OCI-LY1 (cell line): ENCODE data around the gene LGR5.

Experiments
- EZH2 ChIP-seq: fragments of 200-600 bp; sonication (generic), shearing (Covaris generic); IDR thresholded peaks from 2 replicates; pipeline ENCODE4 v1.8.0; 2017; ENCODE audit warnings: borderline replicate concordance, mixed run types, mild to moderate bottlenecking, antibody characterized with exemption, low read length, moderate library complexity, mixed read lengths
- TF ChIP-seq, protein P1 (sequence below): fragments of 200-600 bp; sonication (generic), shearing (Covaris generic); IDR thresholded peaks from 2 replicates; pipeline ENCODE4 v1.5.1; 2017; ENCODE audit warnings: mild to moderate bottlenecking, antibody characterized with exemption, low read length, moderate library complexity, mixed read lengths

DNA sequence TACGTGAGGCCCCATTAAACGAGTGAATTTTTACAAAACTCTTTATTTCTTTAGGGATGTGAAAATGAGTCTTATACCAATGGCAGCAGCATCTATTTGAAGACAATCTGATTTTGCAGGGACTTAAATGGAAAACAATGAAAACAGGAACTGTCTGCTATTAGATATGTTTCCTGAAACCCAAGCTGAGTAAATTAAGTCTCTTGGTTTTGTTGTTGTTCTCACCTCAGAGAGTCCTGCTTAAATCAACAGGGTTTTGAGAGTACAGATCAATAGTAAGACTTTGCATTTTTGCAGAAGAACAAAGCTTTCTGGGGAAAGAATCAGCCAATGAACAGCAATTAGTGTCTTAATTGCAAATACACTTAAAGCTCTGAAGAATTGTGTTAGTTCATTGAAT, 39.1 kb upstream of the LGR5 start:
- TF ChIP-seq EZH2: no peak
- TF ChIP-seq, protein P1, sequence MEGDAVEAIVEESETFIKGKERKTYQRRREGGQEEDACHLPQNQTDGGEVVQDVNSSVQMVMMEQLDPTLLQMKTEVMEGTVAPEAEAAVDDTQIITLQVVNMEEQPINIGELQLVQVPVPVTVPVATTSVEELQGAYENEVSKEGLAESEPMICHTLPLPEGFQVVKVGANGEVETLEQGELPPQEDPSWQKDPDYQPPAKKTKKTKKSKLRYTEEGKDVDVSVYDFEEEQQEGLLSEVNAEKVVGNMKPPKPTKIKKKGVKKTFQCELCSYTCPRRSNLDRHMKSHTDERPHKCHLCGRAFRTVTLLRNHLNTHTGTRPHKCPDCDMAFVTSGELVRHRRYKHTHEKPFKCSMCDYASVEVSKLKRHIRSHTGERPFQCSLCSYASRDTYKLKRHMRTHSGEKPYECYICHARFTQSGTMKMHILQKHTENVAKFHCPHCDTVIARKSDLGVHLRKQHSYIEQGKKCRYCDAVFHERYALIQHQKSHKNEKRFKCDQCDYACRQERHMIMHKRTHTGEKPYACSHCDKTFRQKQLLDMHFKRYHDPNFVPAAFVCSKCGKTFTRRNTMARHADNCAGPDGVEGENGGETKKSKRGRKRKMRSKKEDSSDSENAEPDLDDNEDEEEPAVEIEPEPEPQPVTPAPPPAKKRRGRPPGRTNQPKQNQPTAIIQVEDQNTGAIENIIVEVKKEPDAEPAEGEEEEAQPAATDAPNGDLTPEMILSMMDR: no peak
